CD1c-positive myeloid dendritic cell (primary cell): ENCODE results near the gene STC2.
"Not testable (repeated sequence)": the region's sequence is repeated elsewhere in the genome, so short reads cannot be mapped to it uniquely, and the experiment has no call there.

Experiments
- DNase-seq: peaks from one replicate; pipeline ENCODE4 v3.0.0-alpha.2; 2016; ENCODE audit errors: extremely low spot score

Gene STC2, protein sequence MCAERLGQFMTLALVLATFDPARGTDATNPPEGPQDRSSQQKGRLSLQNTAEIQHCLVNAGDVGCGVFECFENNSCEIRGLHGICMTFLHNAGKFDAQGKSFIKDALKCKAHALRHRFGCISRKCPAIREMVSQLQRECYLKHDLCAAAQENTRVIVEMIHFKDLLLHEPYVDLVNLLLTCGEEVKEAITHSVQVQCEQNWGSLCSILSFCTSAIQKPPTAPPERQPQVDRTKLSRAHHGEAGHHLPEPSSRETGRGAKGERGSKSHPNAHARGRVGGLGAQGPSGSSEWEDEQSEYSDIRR

GRCh38 chr5:173327948-173328843 is at the start of gene STC2:
TSS of gene STC2 (minus strand) at chr5:173328414. CDS start at chr5:173328193, 221 bp downstream.
- no peak for DNase-seq

- DNase-seq: no peak
Measured at GRCh38 chr5:173371400-173371799, 43.2 kb upstream of the STC2 start.

GRCh38 chr5:173363406-173363805 is 35.2 kb upstream of the STC2 start:
- DNase-seq: not testable (repeated sequence)

DNA sequence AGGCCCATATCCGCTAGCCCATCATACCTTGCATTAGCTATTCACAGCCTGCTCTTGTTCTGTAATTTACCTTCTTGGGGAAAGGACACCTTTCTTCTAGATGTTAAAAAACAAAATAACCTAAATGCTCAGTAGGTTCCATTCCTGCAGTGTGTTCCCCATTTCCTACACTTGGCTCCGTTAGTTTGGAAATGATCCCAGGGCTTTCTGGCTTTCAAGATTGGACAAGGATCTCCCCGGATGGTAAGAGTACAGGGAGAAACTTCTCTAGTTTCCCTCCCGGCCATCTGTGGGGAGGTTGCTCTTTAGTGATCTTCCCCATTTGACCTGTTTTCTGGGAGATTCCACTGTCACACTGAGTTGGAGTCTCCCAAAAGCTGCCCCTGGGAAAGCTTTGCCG is 27.3 kb upstream of the STC2 start:
- DNase-seq: no peak

DNA sequence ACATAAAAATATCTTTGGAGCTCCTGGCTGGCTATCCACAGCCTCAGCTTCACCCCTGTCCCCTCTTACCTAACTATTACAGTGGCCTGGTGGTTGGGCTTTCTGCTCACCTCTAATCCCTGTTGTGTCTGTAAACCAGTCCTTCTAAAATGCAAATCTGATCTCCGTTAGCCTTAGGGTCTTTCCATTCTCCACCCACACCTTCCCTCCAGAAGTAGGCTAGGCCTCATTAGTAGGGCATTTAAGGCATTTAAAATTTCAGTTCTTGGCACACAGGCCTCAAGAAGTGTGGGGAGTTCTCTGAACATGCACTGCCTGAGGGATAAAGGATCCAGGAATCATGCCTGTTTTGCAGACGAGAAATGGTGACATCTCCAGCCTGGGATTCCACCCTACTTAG is 26.4 kb upstream of the STC2 start:
- no peak for DNase-seq

- no peak for DNase-seq
Measured at GRCh38 chr5:173352366-173353349, 24.4 kb upstream of the STC2 start.

GRCh38 chr5:173342813-173343755 is 14.9 kb upstream of the STC2 start:
- no peak for DNase-seq

GRCh38 chr5:173341961-173342430 is 13.8 kb upstream of the STC2 start:
- DNase-seq: peak; percentile 26

DNA sequence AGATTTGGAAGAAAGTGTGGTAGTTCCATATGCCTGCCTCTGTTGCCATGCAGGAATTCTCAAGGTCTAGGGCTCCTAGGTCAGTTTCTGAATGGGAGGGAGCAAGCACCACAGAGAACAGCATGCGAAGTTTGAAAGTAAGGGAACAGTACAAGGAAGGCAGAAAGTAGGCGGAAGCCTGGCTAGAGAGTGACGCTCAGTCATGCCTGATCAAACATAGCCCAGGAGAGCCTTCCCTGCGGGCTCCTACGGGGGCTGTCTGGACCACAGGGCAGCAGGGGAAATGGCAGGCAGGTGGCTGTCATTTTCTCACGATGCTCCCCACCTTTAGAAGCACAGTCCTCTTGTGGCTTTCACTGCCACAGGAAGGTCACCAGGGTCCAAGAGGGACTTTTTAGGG is 12.8 kb upstream of the STC2 start:
- no peak for DNase-seq

DNA sequence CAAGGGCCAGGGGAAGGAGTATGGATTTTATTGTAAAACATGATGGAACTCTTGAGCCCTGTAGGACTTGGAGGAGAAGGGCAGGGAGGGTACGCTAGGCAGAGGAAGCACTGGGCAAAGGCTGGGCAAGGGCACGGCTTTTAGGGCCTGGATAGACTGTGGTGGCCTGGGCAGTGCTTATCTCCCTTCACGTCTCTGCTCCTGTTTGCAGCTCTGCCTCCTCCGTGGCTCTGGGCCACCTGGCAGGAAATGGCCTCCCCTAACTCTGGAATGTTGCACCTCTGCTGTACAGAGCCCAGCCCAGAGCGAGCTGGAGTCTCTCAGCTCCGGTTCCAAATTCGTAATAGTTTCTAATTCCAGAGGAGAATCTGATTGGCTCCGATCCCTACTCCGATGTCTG is 12.2 kb upstream of the STC2 start:
- DNase-seq: no peak

- no peak for DNase-seq
Measured at GRCh38 chr5:173339286-173339685, 11.1 kb upstream of the STC2 start.

- DNase-seq: no peak
Measured at GRCh38 chr5:173338380-173339015, 10.3 kb upstream of the STC2 start.

GRCh38 chr5:173334808-173335207 is 6.6 kb upstream of the STC2 start:
- no peak for DNase-seq

GRCh38 chr5:173333925-173334661 is 5.9 kb upstream of the STC2 start:
- no peak for DNase-seq

- peak; percentile 82 for DNase-seq
Measured at GRCh38 chr5:173331956-173332479, 3.8 kb upstream of the STC2 start.

GRCh38 chr5:173331287-173331686 is 3.1 kb upstream of the STC2 start:
- DNase-seq: no peak

GRCh38 chr5:173330338-173331206 is 2.4 kb upstream of the STC2 start:
- no peak for DNase-seq
